Naive thymus-derived CD4-positive, alpha-beta T cell (primary cell): ENCODE data around the gene MAPK8IP2. TPM values are rescaled to one million over a fixed set of nuclear protein-coding genes. Genes with fewer than 3 reads are reported as not detected.
A peak's percentile ranks its signal among the peaks of the same experiment; 100 is the strongest.

Experiments used
- ATAC-seq: fragments of 150-1000 bp; cut with Tn5 transposase; 2 replicates; pipeline ENCODE4 v1.10.0; 2021; ENCODE audit warnings: mild to moderate bottlenecking, moderate library complexity
- CTCF ChIA-PET: fragments of 350-600 bp; sonication (Branson Sonifier 250); formaldehyde crosslinking; loops from one replicate; lab custom pipeline; 2021; ENCODE audit warnings: antibody characterized with exemption; lab: Charles Lee
- POLR2A ChIA-PET: fragments of 350-600 bp; sonication (Branson Sonifier 250); formaldehyde crosslinking; loops from one replicate; lab custom pipeline; 2021; ENCODE audit warnings: antibody characterized with exemption, inconsistent platforms; lab: Charles Lee
- DNase-seq, 9 donors: peaks; one replicate each; pipeline versions ENCODE4 v3.0.0 to v3.0.0-alpha.2; 2020 to 2022; ENCODE audit warnings: mixed read lengths in 1 of 9
- H3K27ac ChIP-seq: one replicate; pipeline ENCODE4 v1.7.0; 2013; ENCODE audit warnings: mild to moderate bottlenecking, low read depth, low read length, moderate library complexity
- H3K27me3 ChIP-seq, 2 donors: one replicate each; pipeline ENCODE4 v1.7.0; 2013; ENCODE audit warnings: low read length in 2 of 2, mild to moderate bottlenecking in 2 of 2, moderate library complexity in 2 of 2; ENCODE audit not compliant: control insufficient read depth in 2 of 2, insufficient read depth in 2 of 2
- H3K36me3 ChIP-seq, 3 experiments: 1 replicate in 2 of 3; 2 replicates in 1 of 3; pipeline ENCODE4 v1.7.0; 2013; ENCODE audit warnings: low read length in 3 of 3, mild to moderate bottlenecking in 3 of 3, moderate library complexity in 1 of 3; ENCODE audit not compliant: insufficient read depth in 3 of 3, control insufficient read depth in 2 of 3
- H3K4me1 ChIP-seq, 2 donors: one replicate each; pipeline ENCODE4 v1.7.0; 2013; ENCODE audit warnings: low read length in 2 of 2, mild to moderate bottlenecking in 2 of 2, moderate library complexity in 1 of 2; ENCODE audit not compliant: control insufficient read depth in 2 of 2, insufficient read depth in 2 of 2
- H3K4me3 ChIP-seq: 2 replicates; pipeline ENCODE4 v1.7.0; 2013; ENCODE audit warnings: mild to moderate bottlenecking, low read length
- H3K9me3 ChIP-seq, 3 experiments: 1 replicate in 2 of 3; 2 replicates in 1 of 3; pipeline ENCODE4 v1.7.0; 2013; ENCODE audit warnings: low read length in 3 of 3; ENCODE audit not compliant: control insufficient read depth in 2 of 3
- H3K27ac Mint-ChIP-seq, 9 donors: one replicate each; pipeline ENCODE4 v1.8.0; 2020 to 2022; ENCODE audit warnings: mixed read lengths in 9 of 9, mild to moderate bottlenecking in 8 of 9, moderate library complexity in 5 of 9, inconsistent platforms in 2 of 9
- H3K27me3 Mint-ChIP-seq, 5 donors: one replicate each; pipeline ENCODE4 v1.8.0; 2021 to 2022; ENCODE audit warnings: mixed read lengths in 5 of 5, mild to moderate bottlenecking in 1 of 5
- H3K36me3 Mint-ChIP-seq, 5 donors: one replicate each; pipeline ENCODE4 v1.8.0; 2020 to 2022; ENCODE audit warnings: mixed read lengths in 5 of 5, mild to moderate bottlenecking in 3 of 5, inconsistent platforms in 1 of 5
- H3K4me1 Mint-ChIP-seq, 7 donors: one replicate each; pipeline ENCODE4 v1.8.0; 2020 to 2022; ENCODE audit warnings: mixed read lengths in 7 of 7, mild to moderate bottlenecking in 3 of 7, inconsistent platforms in 1 of 7
- H3K4me3 Mint-ChIP-seq, 10 donors: one replicate each; pipeline ENCODE4 v1.8.0; 2020 to 2022; ENCODE audit warnings: mild to moderate bottlenecking in 10 of 10, mixed read lengths in 10 of 10, moderate library complexity in 6 of 10, inconsistent platforms in 2 of 10
- H3K9me3 Mint-ChIP-seq, 11 donors: one replicate each; pipeline ENCODE4 v1.8.0; 2020 to 2022; ENCODE audit warnings: mixed read lengths in 11 of 11, mild to moderate bottlenecking in 4 of 11, inconsistent platforms in 1 of 11, moderate library complexity in 1 of 11
- intact Hi-C, 2 donors: fragments of 100-400 bp; cut with micrococcal nuclease; formaldehyde crosslinking; loops; one replicate each; pipeline ENCODE4 v1.15.1; 2023
- polyA plus RNA-seq, 2 donors: library from polyadenylated mRNA; unstranded; fragments of 300-500 nt; fragmentation: Illumina TruSeq; gene quantifications; one replicate each; pipeline ENCODE4 v1.2.3, GENCODE V29; 2021
- total RNA-seq, 6 experiments: library from RNA in 5 of 6; stranded (reverse) in 5 of 6; gene quantifications; 1 replicate in 5 of 6; 2 replicates in 1 of 6; pipeline ENCODE4 v1.2.3 and lab custom pipeline; 2021 to 2026

Gene MAPK8IP2
- total and polyA plus RNA-seq, 7 experiments from 2014 or later = 0.24 to 0.64 (median 0.38) TPM; not detected in 2

DNA sequence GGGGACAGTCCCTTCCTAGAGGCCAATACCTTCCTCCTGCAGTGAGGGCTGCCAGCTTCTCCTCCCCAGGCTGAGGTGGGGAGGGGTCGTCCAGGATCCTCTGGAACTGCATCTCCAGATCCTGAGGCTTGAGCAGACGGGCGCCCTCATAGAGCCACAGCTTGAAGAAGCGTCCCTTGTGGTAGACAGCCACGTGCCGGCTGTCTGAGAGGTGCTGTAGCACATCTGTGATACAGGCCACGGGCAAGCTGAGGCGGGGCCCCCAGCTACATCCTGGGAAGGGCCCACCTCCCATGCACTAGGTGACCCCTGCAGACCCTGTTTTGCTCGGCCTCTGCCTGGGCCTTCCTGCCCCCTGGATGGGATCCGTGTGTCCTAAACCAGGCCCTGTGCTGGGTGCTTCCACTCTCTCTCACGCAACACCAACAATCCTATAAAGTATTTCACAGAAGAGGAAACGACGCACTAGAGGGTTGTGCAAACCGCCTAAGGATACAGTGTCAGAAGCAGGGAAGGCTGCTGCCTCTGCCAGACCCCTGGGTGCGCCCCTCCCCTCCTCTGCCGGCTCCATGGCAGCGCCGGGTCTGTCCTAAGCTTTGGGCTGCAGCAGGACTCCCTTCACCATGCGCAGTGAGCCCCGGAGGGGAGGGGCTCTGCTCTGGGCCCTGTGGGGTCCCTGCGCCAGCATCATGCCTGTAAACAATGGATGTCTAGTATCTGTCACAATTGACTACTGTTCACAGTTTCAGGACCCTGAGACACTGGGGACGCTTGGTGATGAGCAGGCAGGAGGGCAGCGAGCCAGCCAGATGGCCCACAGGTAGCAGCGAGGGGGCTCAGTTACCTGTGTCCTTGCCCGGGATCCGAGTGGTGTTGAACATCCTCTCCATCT lies 26.9 kb upstream of the MAPK8IP2 start:
- no peak overlapping the region for H3K4me3 Mint-ChIP-seq
- ChIA-PET POLR2A (interaction anchor here (0.5 to 2.2 kb wide), 4 partner anchors 8 to 612 kb away, joined by 4 to 10 read pairs (median 6); partner anchors contain the start of gene SCO2), CTCF (no interaction called here)
- no peaks in the 10 kb centered on the region for H3K9me3 ChIP-seq
- no peak for ATAC-seq
- no peak overlapping the region for H3K27ac Mint-ChIP-seq
- no peaks in the 10 kb centered on the region for H3K27me3 ChIP-seq
- H3K4me1 ChIP-seq = no peaks in the 10 kb centered on the region
- intact Hi-C loops = no loop called here
- H3K27ac ChIP-seq = no peak overlapping the region
- peaks cover 0 to 21% (median 7%) of the 10 kb centered on the region in 5 donors for H3K36me3 Mint-ChIP-seq
- H3K36me3 ChIP-seq = peaks cover 0 to 51% (median 2%) of the 10 kb centered on the region in 3 experiments
- peaks cover 4 to 11% (median 5%) of the 10 kb centered on the region in 7 donors for H3K4me1 Mint-ChIP-seq
- H3K9me3 Mint-ChIP-seq = no peaks in the 10 kb centered on the region
- no peak for DNase-seq
- H3K27me3 Mint-ChIP-seq = no peaks in the 10 kb centered on the region
- no peak overlapping the region for H3K4me3 ChIP-seq

DNA sequence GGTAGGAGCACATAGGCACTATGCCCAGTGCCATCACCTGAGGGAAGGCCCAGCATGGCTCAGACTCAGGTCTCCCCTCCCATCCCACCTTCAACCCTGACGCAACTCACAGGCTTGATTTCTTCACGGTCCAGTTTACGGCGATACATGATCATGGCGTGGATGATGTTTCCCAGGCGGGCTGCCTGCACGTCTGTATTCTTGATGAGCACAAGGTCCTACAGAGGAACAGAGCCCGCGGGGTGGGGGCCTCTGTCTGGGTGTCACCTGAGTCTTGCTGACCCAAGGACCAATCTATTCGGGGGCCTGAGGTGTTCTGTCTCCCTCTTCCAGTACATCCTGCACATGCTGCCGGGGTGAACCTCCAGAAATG lies 26.2 kb upstream of the MAPK8IP2 start:
- DNase-seq (no peak), ATAC-seq (no peak)
- Histone ChIP-seq H3K27ac (no peak overlapping the region), H3K9me3 (no peaks in the 10 kb centered on the region), H3K4me3 (no peak overlapping the region), H3K4me1 (no peaks in the 10 kb centered on the region), H3K36me3 (peaks cover 0 to 51% (median 2%) of the 10 kb centered on the region in 3 experiments), H3K27me3 (no peaks in the 10 kb centered on the region)
- no peaks in the 10 kb centered on the region for H3K27me3 Mint-ChIP-seq
- no peak overlapping the region for H3K27ac Mint-ChIP-seq
- no peak overlapping the region for H3K4me3 Mint-ChIP-seq
- POLR2A ChIA-PET = interaction anchor here (2.2 kb wide), 1 partner anchor 9 kb away, joined by 10 read pairs; no protein-coding TSS in a partner anchor
- H3K36me3 Mint-ChIP-seq = peaks cover 0 to 16% (median 7%) of the 10 kb centered on the region in 5 donors
- H3K9me3 Mint-ChIP-seq = no peaks in the 10 kb centered on the region
- intact Hi-C loops = no loop called here
- CTCF ChIA-PET = no interaction called here
- peaks cover 4 to 11% (median 5%) of the 10 kb centered on the region in 7 donors for H3K4me1 Mint-ChIP-seq

DNA sequence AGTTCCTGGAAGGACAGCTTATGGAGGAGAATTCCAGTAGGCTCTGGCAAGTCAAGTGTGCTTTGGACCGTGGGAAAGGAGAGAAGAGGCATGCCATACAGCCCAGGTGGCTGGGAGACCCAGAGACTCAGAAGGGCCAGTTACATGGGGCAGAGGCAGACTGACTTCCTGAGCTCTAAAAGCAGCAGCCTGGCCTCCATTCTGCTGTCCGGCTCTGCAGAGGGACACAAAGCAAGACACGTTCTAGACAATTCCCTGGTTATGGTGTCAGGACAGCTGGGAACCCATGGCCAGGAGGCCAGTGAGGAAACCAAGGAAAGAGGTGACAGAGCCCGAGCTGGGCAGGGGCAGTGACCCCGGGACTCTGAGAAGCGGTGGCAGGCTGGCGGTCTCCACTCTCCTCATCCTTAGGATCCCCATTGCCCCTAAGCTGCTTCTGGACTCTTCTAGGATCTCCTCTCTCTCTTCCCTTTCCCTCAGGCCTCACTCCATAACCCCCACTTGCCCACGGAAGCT lies 25.1 kb upstream of the MAPK8IP2 start:
- H3K36me3 ChIP-seq = peaks cover 0 to 50% (median 2%) of the 10 kb centered on the region in 3 experiments
- Mint-ChIP-seq H3K36me3 (peaks cover 0 to 15% (median 8%) of the 10 kb centered on the region in 5 donors), H3K9me3 (no peaks in the 10 kb centered on the region), H3K27ac (no peak overlapping the region), H3K4me3 (no peak overlapping the region), H3K4me1 (peaks cover 5 to 15% (median 13%) of the 10 kb centered on the region in 7 donors), H3K27me3 (no peaks in the 10 kb centered on the region)
- H3K27me3 ChIP-seq = no peaks in the 10 kb centered on the region
- no peak for ATAC-seq
- no peak overlapping the region for H3K4me3 ChIP-seq
- H3K4me1 ChIP-seq = no peaks in the 10 kb centered on the region
- CTCF ChIA-PET = interaction anchor here (1.0 kb wide), 1 partner anchor 45 kb away, joined by 4 read pairs; no protein-coding TSS in a partner anchor
- POLR2A ChIA-PET = interaction anchor here (0.8 to 2.2 kb wide), 3 partner anchors 10 to 36 kb away, joined by 3 to 10 read pairs (median 6); no protein-coding TSS in a partner anchor
- no peaks in the 10 kb centered on the region for H3K9me3 ChIP-seq
- intact Hi-C loops = no loop called here
- no peak for DNase-seq
- no peak overlapping the region for H3K27ac ChIP-seq

DNA sequence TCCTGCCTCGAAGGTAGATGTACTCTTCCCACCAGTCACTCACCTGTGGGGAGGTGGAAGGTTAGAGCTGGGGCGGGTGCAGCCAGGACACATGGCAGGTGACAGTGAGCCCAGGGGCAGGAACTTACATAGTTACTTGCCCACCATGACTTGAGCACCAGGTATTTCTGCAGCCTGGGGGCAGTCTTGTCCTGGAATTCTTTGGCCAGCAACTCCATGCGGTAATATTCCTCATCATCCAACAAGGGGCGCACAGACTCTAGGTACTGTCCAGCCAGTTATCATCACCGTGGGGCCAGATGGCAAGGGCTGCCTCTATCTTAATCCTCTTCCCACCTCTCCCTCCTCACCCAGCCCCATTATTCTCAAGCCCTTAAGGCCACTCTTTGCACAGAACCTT lies 24.5 kb upstream of the MAPK8IP2 start:
- intact Hi-C loops = no loop called here
- H3K27me3 Mint-ChIP-seq = no peaks in the 10 kb centered on the region
- Histone ChIP-seq H3K4me1 (no peaks in the 10 kb centered on the region), H3K9me3 (no peaks in the 10 kb centered on the region), H3K4me3 (no peak overlapping the region), H3K27me3 (no peaks in the 10 kb centered on the region), H3K36me3 (peaks cover 0 to 46% (median 1%) of the 10 kb centered on the region in 3 experiments), H3K27ac (no peak overlapping the region)
- no peak overlapping the region for H3K4me3 Mint-ChIP-seq
- peaks cover 5 to 18% (median 13%) of the 10 kb centered on the region in 7 donors for H3K4me1 Mint-ChIP-seq
- H3K9me3 Mint-ChIP-seq = no peaks in the 10 kb centered on the region
- ChIA-PET POLR2A (interaction anchor here (1.0 to 2.2 kb wide), 2 partner anchors 11 to 28 kb away, joined by 4 to 10 read pairs; no protein-coding TSS in a partner anchor), CTCF (interaction anchor here (1.0 kb wide), 1 partner anchor 44 kb away, joined by 4 read pairs; no protein-coding TSS in a partner anchor)
- peaks cover 0 to 11% (median 8%) of the 10 kb centered on the region in 5 donors for H3K36me3 Mint-ChIP-seq
- no peak overlapping the region for H3K27ac Mint-ChIP-seq
- ATAC-seq = no peak
- no peak for DNase-seq

DNA sequence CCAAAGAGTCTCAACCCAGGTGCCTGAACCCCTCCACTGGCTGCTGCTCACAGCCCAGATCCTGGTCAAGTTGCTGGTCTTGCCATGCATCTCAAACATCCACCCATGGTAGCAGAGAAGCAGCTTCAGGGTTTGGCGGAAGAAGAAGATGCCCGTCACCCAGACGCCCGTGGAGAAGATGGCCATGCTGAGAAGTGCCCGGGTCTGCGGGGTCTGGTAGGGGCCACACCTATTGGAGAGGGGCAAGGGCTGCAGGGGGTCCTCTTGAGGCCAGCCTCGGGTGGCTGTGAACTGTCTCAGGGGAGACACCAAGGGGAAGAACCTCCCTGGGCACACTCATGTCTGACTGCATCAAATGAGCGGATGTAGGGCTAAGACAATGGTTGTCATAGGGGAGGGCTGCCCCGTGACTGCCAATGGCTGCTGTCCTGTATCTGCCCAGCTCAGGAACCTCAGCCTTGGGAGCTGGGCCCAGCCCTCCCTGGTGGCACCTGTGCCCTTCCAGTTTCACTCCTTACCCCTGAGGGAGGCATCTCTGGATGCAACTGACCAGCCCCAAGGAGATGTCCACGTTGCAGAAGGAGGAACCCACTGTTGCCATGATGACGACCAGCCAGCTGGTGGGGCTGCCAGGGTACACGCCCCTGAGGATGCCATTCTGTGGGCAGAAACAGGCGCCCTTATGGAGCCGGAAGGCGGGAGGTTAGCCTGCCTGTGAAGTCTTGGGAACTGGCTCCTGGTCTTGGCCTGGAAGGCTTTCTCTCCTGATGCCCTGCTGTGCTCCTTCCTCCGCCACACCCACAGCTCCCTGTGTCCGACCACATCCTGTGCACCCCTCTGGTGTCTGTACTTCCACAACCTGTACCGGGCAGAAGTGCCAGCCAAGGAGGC lies 23.5 kb upstream of the MAPK8IP2 start:
- POLR2A ChIA-PET = interaction anchor here (0.7 to 1.2 kb wide), 6 partner anchors 11 to 52 kb away, joined by 3 to 5 read pairs (median 4); partner anchors contain the start of gene SCO2
- no peaks in the 10 kb centered on the region for H3K9me3 Mint-ChIP-seq
- H3K4me3 Mint-ChIP-seq = peak overlapping the region in 6 of 10 donors; percentile 15 to 63 (median 56)
- H3K27me3 Mint-ChIP-seq = no peaks in the 10 kb centered on the region
- peaks cover 5 to 24% (median 18%) of the 10 kb centered on the region in 7 donors for H3K4me1 Mint-ChIP-seq
- ATAC-seq = no peak
- Histone ChIP-seq H3K36me3 (peaks cover 0 to 40% (median 0%) of the 10 kb centered on the region in 3 experiments), H3K9me3 (no peaks in the 10 kb centered on the region), H3K27me3 (no peaks in the 10 kb centered on the region), H3K4me3 (no peak overlapping the region), H3K27ac (no peak overlapping the region), H3K4me1 (peaks cover 9% of the 10 kb centered on the region in 2 donors)
- CTCF ChIA-PET = no interaction called here
- no peak for DNase-seq
- intact Hi-C loops = no loop called here
- peak overlapping the region in 2 of 9 donors; percentile 32 to 75 for H3K27ac Mint-ChIP-seq
- peaks cover 0 to 11% (median 9%) of the 10 kb centered on the region in 5 donors for H3K36me3 Mint-ChIP-seq

DNA sequence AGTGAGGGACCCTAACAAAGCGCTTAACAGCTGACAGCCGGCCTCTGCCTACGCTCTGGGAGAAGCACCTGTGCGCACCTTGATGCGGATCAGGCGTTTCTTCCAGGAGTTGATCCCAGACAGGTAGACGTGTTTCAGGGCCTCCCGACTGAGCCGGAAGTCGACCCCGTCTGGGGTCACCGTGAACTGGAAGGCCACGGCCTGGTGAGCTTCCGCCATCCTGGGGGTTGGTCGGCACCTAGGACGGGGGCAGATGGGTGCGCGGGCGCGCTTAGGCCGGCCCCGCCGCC lies 23.0 kb upstream of the MAPK8IP2 start:
- CTCF ChIA-PET = no interaction called here
- H3K4me3 ChIP-seq = no peak overlapping the region
- DNase-seq (no peak), ATAC-seq (no peak)
- no peaks in the 10 kb centered on the region for H3K9me3 Mint-ChIP-seq
- H3K4me1 Mint-ChIP-seq = peaks cover 5 to 24% (median 18%) of the 10 kb centered on the region in 7 donors
- H3K27ac Mint-ChIP-seq = peak overlapping the region in 1 of 9 donors; percentile 75
- peaks cover 0 to 9% (median 5%) of the 10 kb centered on the region in 5 donors for H3K36me3 Mint-ChIP-seq
- no peaks in the 10 kb centered on the region for H3K9me3 ChIP-seq
- no peaks in the 10 kb centered on the region for H3K27me3 Mint-ChIP-seq
- no peaks in the 10 kb centered on the region for H3K27me3 ChIP-seq
- peak overlapping the region in 6 of 10 donors; percentile 15 to 63 (median 56) for H3K4me3 Mint-ChIP-seq
- peaks cover 9 to 10% of the 10 kb centered on the region in 2 donors for H3K4me1 ChIP-seq
- intact Hi-C loops = no loop called here
- H3K27ac ChIP-seq = no peak overlapping the region
- POLR2A ChIA-PET = interaction anchor here (0.8 to 1.2 kb wide), 5 partner anchors 14 to 52 kb away, joined by 3 to 5 read pairs (median 3); partner anchors contain the start of gene SCO2
- H3K36me3 ChIP-seq = peaks cover 0 to 36% (median 0%) of the 10 kb centered on the region in 3 experiments
